ENCODE results near the gene CSN2. TPM values are rescaled to one million over a fixed set of nuclear protein-coding genes. Genes with fewer than 3 reads are reported as not detected.
"Not testable (repeated sequence)": the region's sequence is repeated elsewhere in the genome, so short reads cannot be mapped to it uniquely, and the experiment has no call there.

CSN2 gene, protein sequence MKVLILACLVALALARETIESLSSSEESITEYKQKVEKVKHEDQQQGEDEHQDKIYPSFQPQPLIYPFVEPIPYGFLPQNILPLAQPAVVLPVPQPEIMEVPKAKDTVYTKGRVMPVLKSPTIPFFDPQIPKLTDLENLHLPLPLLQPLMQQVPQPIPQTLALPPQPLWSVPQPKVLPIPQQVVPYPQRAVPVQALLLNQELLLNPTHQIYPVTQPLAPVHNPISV
- not detected in 2 replicates for total RNA-seq (2014; rRNA removed; shearing (Covaris generic))

DNA sequence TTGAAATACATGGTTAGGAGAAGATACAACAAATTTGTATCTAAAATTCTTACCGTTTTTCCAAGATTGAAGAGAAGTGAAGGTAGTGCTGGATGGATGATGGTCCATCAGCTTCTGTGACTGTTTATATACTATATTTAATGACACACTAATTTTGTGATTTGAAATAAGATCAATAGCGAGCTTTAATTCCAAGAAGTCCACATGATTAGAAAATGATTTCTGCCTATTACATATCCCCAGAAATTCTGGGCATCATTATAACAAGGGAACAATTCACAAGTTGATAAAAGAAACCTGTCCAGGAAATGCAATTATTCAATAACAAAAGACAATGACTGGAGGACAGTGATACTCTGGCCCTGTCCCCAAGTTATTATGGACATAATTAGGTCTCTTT, at the start of gene CSN2:
CSN2 (minus strand) TSS at position 101 of the 400 bp plus-strand sequence. CDS start 4,733 bp downstream, outside the sequence.
- no peak for DNase-seq (ENCODE audit: low read depth)

DNA sequence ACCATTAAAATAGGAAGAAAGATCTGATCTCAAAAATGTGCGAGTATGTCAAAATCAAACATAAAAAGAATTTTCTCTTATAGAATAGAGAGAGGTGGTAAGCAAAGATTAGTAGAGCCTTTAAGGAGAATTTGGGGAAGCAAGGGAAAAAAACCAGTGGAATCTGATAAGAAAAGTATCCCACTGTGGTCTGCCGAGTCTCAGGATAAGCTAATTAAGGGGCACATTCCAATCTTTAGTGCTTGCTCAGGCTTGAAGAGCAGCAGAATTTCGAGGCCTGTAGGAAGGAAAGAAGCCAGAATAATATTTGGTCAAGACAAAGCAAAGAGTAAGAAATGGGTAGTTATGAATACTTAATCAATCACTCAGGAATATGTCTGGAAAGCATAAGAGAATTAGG, 43.2 kb upstream of the CSN2 start:
- DNase-seq (ENCODE audit: low read depth), result no peak

- no peak for DNase-seq (ENCODE audit: low read depth)
Measured at GRCh38 chr4:70002507-70002906, 37.0 kb upstream of the CSN2 start.

GRCh38 chr4:70000711-70001110, 35.2 kb upstream of the CSN2 start:
- DNase-seq (ENCODE audit: low read depth), result no peak

GRCh38 chr4:69999420-69999819, 33.9 kb upstream of the CSN2 start:
- no peak for DNase-seq (ENCODE audit: low read depth)

DNA sequence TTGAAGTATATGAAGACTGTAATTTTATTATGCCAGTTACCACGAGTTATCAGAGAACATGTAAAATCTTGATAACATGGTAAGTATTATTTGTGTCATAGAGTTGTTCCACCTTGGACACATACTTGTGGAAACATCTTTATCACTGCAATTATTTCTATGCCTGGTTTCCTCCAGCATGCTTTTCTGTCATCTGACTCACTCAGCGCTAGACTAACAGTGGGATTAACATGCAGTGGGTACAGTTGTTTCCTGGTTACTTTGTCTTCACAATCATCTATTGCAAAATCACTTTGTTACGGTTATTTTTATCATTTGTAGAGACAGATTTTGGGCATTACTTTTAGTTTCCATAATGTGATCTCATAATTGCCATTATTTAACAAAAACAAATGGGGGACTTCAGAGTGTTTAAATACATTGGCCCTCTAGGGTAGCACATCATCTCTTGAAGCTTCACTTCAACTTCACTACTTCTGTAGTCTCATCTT, 30.0 kb upstream of the CSN2 start, which contains the start of gene STATH:
STATH (plus strand) TSS at position 441 of the 491 bp plus-strand sequence. CDS start 2,472 bp downstream, outside the sequence.
- no peak for DNase-seq (ENCODE audit: low read depth)

GRCh38 chr4:69994782-69995181, 29.3 kb upstream of the CSN2 start:
- no peak for DNase-seq (ENCODE audit: low read depth)

DNA sequence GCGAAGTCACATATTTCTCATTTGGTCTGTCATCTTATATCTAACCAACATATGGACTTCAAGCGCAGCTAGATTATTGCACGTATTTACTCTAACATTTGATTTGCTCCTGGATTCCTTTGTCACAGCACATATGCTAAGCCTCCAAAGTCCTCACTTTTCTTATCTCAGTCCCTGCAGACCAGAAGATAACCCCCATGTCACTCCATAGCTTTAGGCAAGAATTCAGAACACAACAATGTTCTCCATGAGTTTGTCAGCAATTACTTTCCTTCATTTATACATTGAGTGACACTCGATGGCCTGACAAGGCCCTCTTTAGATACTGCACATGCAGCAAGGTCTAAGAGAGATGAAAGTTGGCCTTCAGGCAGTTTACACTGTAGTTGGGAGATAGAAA, 25.5 kb upstream of the CSN2 start:
- no peak for DNase-seq (ENCODE audit: low read depth)

GRCh38 chr4:69986663-69987062, 21.1 kb upstream of the CSN2 start:
- no peak for DNase-seq (ENCODE audit: low read depth)

DNA sequence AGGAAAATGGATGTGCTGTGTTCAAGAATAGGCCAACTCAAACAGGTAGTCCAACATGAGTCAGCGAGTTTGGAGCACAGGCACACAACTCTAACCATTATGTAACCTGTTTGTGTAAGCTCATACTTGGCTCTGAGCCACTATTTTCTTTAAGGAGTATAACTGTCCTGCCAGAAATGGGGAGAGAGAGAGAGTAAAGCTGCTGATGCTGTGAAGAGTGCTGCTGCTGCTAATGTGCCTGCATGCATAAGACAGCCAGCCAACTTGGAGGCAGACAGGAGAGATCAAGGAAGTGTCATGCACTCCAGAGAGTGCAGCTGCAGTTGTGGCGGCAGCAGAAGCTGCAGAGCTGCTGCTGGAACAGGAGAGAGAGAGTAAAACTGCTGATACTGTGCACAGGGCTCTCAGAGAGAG, 18.5 kb upstream of the CSN2 start:
- DNase-seq (ENCODE audit: low read depth), result peak; percentile 15

DNA sequence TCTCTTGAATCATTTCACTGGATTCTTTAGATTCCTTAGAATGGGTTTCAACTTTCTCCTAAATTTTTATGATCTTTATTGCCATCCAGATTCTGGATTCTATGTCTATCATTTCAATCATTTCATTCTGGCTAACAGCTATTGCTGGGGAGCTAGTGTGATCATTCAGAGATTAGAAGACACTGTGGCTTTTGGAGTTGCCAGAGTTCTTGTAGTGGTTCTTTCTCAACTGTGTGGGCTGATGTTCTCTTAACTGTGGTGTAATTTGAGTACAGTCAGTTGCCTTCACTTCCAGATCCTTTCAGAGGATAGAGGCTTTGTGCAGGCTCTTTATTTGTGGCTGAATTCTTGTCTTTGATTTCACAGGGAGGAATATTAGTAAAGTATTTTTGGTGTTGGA, 12.1 kb upstream of the CSN2 start:
- DNase-seq (ENCODE audit: low read depth), result no peak

DNA sequence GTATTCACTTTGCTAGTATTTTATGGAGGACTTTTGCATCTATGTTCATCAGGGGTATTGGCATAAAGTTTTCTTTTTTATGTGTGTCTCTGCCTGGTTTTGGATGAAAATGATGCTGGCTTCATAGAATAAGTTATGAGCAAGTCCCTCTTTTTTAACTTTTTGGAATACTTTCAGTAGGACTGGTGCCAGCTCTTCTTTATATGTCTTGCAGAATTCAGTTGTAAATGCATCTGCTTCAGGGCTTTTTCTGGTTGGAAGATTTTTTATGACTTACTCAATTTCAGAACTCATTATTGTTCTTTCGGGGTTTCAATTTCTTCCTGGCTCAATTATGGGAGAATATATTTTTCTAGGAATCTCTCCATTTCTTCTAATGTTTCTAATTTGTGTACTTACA, 9.1 kb upstream of the CSN2 start:
- DNase-seq (ENCODE audit: low read depth), result no peak

GRCh38 chr4:69970071-69970470, 4.5 kb upstream of the CSN2 start:
- DNase-seq (ENCODE audit: low read depth), result no peak

GRCh38 chr4:69957209-69957608, 8.3 kb downstream of the CSN2 start:
- no peak for DNase-seq (ENCODE audit: low read depth)

DNA sequence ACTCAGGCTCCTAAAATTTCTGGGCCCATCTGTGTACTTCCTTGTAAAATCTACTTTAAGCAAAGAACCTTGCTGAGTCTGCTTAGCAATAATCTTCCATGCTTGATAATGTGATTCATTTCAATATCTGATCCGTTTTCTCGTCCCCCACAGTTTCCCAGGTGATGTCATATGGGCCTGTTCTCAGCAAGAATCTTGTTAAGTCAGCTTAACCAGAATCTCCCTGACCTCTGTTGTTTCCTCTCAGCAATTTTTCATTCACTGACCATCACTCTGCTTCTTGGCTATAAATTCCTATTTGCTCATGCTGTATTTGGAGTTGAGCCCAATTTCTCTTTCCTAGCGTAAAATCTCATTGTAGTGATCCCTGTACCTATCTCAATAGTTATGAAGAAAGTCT, 13.9 kb downstream of the CSN2 start:
- DNase-seq (ENCODE audit: low read depth), result no peak

GRCh38 chr4:69936566-69936965, 29.0 kb downstream of the CSN2 start:
- DNase-seq (ENCODE audit: low read depth), result no peak

DNA sequence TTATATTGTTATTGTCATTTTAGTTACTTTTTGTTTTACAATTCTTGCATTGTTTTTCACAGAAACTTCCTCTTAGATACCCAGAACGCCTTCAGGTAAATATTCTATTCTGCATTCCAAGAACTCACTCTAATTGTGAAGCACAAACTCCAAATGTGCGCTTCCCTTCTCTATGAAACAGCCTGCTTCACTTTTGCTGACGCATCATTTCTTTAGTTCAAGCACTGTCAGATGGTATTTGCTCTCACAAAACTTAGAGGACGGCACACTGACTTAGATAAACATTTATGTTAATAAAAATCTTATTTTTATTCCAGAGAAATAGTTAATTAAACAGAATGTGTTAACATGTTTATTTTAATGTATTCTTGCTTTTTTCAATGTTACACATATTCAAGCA, 31.4 kb downstream of the CSN2 start:
- DNase-seq (ENCODE audit: low read depth), result no peak

- DNase-seq (ENCODE audit: low read depth), result no peak
Measured at GRCh38 chr4:69930768-69931167, 34.8 kb downstream of the CSN2 start, which contains the start of gene CSN1S1. CSN1S1 (plus strand) TSS chr4:69931068; CDS start chr4:69932556, 1,488 bp downstream.

- not testable (repeated sequence) for DNase-seq (ENCODE audit: low read depth)
Measured at GRCh38 chr4:69923782-69924410, 41.6 kb downstream of the CSN2 start.

DNA sequence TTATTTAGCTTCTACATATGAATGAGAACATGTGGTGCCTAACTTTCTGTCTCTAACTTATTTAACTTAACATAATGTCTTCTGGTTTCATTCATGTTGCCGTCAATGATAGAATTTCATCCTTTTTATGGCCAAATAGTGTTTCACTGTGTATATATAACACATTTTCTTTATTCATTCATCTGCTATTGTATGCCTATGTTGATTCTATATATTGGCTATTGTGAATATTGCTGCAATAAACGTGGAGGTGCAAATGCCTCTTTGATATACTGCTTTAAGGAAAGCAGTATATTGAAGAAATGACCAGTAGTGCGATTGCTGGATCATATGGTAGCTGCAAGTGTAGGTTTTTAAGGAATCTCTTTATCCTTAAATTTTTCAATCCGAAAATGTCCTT, 44.7 kb downstream of the CSN2 start:
- no peak for DNase-seq (ENCODE audit: low read depth)

DNA sequence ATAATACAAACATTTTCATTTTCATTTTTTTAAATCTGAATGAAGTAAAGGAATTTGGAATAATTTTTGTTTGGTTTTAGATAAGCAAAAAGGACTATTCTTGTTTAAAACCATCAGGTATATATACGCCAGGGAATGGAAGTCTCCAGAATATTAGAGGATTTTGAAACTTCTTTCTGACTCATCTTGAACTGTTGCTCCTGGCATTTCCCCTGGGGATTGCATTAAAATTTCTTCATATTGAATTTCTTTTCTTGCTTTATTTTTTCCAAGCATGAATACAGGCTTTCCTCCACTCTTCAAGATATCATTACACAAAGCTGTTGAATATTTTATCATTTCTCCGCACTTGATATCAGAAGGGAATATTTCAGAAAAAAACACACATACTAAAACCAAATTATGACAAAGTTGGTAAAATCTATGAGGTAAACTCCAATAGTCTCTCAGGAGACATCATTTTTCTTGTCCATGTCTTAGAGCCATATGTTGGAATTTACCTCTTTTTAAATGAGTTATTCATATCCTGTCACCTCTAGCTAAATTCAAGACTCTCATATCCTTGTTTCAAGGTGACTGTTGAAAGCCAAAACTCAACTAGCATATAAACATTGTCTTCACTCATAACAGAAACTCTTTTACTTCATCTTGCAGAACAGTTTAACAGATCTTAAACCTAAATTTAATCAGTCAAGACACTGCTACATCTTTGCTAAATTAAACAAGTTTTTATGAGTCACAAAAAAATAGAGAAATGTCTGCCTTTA, 55.3 kb downstream of the CSN2 start:
- DNase-seq (ENCODE audit: low read depth), result no peak

- DNase-seq (ENCODE audit: low read depth), result no peak
Measured at GRCh38 chr4:69909195-69909594, 56.3 kb downstream of the CSN2 start.

GRCh38 chr4:69907151-69907550, 58.4 kb downstream of the CSN2 start:
- no peak for DNase-seq (ENCODE audit: low read depth)
